Measurements from ENCODE around the gene RTN4. TPM values are rescaled to one million over a fixed set of nuclear protein-coding genes. Genes with fewer than 3 reads are reported as not detected.

Gene RTN4
- total RNA-seq, 2 experiments from 2014 or later: 84.9 to 85.7 TPM

DNA sequence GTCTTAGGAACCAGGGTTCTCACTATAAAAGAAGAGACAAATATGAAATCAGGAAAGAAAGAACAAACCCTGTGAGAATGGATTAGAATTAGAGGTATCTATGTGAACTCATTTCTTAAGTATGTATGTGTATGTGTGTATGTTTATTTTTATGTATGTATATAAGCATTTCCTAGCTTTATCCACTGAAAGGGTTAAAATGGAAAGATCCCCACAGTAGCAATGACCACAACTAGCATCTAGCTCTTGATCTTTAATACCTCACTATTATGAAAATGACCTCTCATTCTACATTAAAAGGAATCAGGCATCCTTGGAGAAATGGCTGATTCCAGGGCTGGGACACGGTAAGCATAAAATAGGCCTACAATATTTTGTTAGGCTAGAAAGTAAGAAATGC lies 31.6 kb downstream of the RTN4 start:
- Mint-ChIP-seq H3K4me3 (no peak overlapping the region), H3K4me1 (ENCODE audit: low read depth) (peaks cover 32% of the 10 kb centered on the region), H3K36me3 (ENCODE audit: low read depth) (peaks cover 17% of the 10 kb centered on the region), H3K27me3 (no peaks in the 10 kb centered on the region), H3K9me3 (no peaks in the 10 kb centered on the region), H3K27ac (peak overlapping the region; percentile 40)
- Histone ChIP-seq H3K4me1 (ENCODE audit: insufficient read depth, low read length) (peaks cover 13% of the 10 kb centered on the region), H3K9me3 (ENCODE audit: control insufficient read depth in 1 of 2, insufficient read depth in 1 of 2, low read length in 2 of 2) (peaks cover 0 to 3% of the 10 kb centered on the region in 2 experiments), H3K27me3 (ENCODE audit: control insufficient read depth in 1 of 2, insufficient read depth in 2 of 2, low read length in 2 of 2) (no peaks in the 10 kb centered on the region), H3K4me3 (ENCODE audit: low read length) (no peak overlapping the region), H3K36me3 (ENCODE audit: insufficient read depth, low read length) (no peaks in the 10 kb centered on the region), H3K27ac (ENCODE audit: low read depth in 1 of 2, low read length in 2 of 2) (no peak overlapping the region)
- DNase-seq (no peak), ATAC-seq (ENCODE audit: poor library complexity) (no peak)
- POLR2A ChIA-PET: interaction anchor here (1.2 to 1.4 kb wide), 2 partner anchors 9 to 32 kb away, joined by 3 to 5 read pairs; partner anchors contain the start of gene RTN4
- intact Hi-C loops (cut with DNase I, micrococcal nuclease): loop anchor here (10.0 kb wide), 3 partner anchors 354 to 904 kb away; partner anchors contain the start of gene ACYP2 (in 1 of the 2)
- CTCF ChIA-PET: no interaction called here
- TF ChIP-seq CTCF (IDR thresholded peaks at IDR 0.05): no peak

DNA sequence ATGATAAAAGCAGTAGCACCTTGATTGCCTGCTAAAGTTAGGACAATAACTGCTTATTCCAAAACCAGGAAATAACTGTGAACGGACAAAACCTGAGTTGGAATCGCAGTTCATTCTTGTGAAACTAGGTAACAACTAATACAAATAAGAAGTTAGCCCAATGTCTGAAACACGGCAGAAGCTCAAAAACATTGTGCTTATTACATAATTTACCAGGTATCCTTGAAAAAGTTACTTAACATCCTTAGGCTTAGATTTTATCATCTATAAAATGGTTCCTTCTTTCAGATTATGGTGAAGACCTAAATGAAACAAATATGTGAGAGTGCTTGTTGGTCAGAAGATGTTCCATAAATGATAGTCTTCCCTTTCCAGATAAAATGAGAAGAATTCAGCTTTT lies 32.4 kb downstream of the RTN4 start:
- CTCF ChIA-PET: no interaction called here
- Histone ChIP-seq H3K9me3 (ENCODE audit: control insufficient read depth in 1 of 2, insufficient read depth in 1 of 2, low read length in 2 of 2) (peaks cover 0 to 3% of the 10 kb centered on the region in 2 experiments), H3K27ac (ENCODE audit: low read depth in 1 of 2, low read length in 2 of 2) (no peak overlapping the region), H3K36me3 (ENCODE audit: insufficient read depth, low read length) (no peaks in the 10 kb centered on the region), H3K4me3 (ENCODE audit: low read length) (no peak overlapping the region), H3K4me1 (ENCODE audit: insufficient read depth, low read length) (peaks cover 10% of the 10 kb centered on the region), H3K27me3 (ENCODE audit: control insufficient read depth in 1 of 2, insufficient read depth in 2 of 2, low read length in 2 of 2) (no peaks in the 10 kb centered on the region)
- Mint-ChIP-seq H3K4me3 (no peak overlapping the region), H3K4me1 (ENCODE audit: low read depth) (peaks cover 40% of the 10 kb centered on the region), H3K36me3 (ENCODE audit: low read depth) (peaks cover 17% of the 10 kb centered on the region), H3K27ac (no peak overlapping the region), H3K27me3 (no peaks in the 10 kb centered on the region), H3K9me3 (no peaks in the 10 kb centered on the region)
- intact Hi-C loops (cut with DNase I, micrococcal nuclease): loop anchor here (10.0 kb wide), 3 partner anchors 353 to 903 kb away; partner anchors contain the start of gene ACYP2 (in 1 of the 2)
- no peak for ATAC-seq (ENCODE audit: poor library complexity)
- TF ChIP-seq CTCF (IDR thresholded peaks at IDR 0.05): no peak
- DNase-seq: no peak
- POLR2A ChIA-PET: interaction anchor here (1.4 to 1.5 kb wide), 2 partner anchors 8 to 12 kb away, joined by 3 to 5 read pairs; no protein-coding TSS in a partner anchor

DNA sequence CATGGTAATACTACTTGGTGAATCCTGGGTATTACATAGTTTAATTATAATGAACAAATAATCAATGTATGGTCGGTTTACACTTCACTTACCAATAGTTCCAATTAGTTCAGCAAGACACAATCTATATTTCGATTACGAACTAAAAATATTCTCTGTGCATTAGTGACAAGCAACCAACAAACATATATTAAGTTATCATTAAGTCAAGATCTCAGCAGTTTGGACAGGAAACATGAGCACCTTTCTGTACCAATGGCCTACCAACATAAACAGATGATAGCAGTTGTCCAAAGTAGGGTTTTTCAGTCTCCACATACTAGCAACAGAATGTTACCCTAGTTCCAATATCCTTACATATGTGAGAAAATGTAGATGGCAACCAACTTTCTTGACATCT lies 32.8 kb downstream of the RTN4 start:
- CTCF ChIA-PET: interaction anchor here (1.0 to 3.7 kb wide), 4 partner anchors 33 to 158 kb away, joined by 3 to 13 read pairs (median 4); partner anchors contain the start of gene RTN4
- no peaks in the 10 kb centered on the region for H3K36me3 ChIP-seq (ENCODE audit: insufficient read depth, low read length)
- POLR2A ChIA-PET: interaction anchor here (0.6 to 1.5 kb wide), 3 partner anchors 11 to 100 kb away, joined by 3 read pairs; no protein-coding TSS in a partner anchor
- H3K4me1 ChIP-seq (ENCODE audit: insufficient read depth, low read length): peaks cover 5% of the 10 kb centered on the region
- Mint-ChIP-seq H3K4me3 (no peak overlapping the region), H3K27ac (no peak overlapping the region), H3K4me1 (ENCODE audit: low read depth) (peaks cover 44% of the 10 kb centered on the region), H3K9me3 (no peaks in the 10 kb centered on the region), H3K36me3 (ENCODE audit: low read depth) (peaks cover 17% of the 10 kb centered on the region), H3K27me3 (no peaks in the 10 kb centered on the region)
- no peak for TF ChIP-seq CTCF (IDR thresholded peaks at IDR 0.05)
- no peak for ATAC-seq (ENCODE audit: poor library complexity)
- peaks cover 0 to 3% of the 10 kb centered on the region in 2 experiments for H3K9me3 ChIP-seq (ENCODE audit: control insufficient read depth in 1 of 2, insufficient read depth in 1 of 2, low read length in 2 of 2)
- H3K27me3 ChIP-seq (ENCODE audit: control insufficient read depth in 1 of 2, insufficient read depth in 2 of 2, low read length in 2 of 2): no peaks in the 10 kb centered on the region
- intact Hi-C loops (cut with DNase I, micrococcal nuclease): loop anchor here (10.0 kb wide), 3 partner anchors 353 to 903 kb away; partner anchors contain the start of gene ACYP2 (in 1 of the 2)
- H3K27ac ChIP-seq (ENCODE audit: low read depth in 1 of 2, low read length in 2 of 2): no peak overlapping the region
- DNase-seq: no peak
- no peak overlapping the region for H3K4me3 ChIP-seq (ENCODE audit: low read length)
